MCF 10A (cell line): Measurements from ENCODE around the gene FOSL1. TPM values are rescaled to one million over a fixed set of nuclear protein-coding genes. Genes with fewer than 3 reads are reported as not detected.

Source experiments
- BruUV-seq: library from RNA; stranded (reverse); fragments of 400-500 nt; replicated peaks from 2 replicates; lab custom pipeline; 2021; lab: Mats Ljungman, UMichigan
- CTCF ChIA-PET: fragments of 300-600 bp; sonication (Branson Sonifier 250); formaldehyde crosslinking; extraction: SDS; loops from one replicate; lab custom pipeline; 2021; ENCODE audit warnings: antibody characterized with exemption, inconsistent platforms; lab: Yijun Ruan, JAX
- POLR2A ChIA-PET: fragments of 300-600, 350-650 bp; sonication (Branson Sonifier 250); formaldehyde crosslinking; extraction: SDS; loops from one replicate; lab custom pipeline; 2020; ENCODE audit warnings: antibody characterized with exemption, inconsistent platforms; lab: Yijun Ruan, JAX
- DNase-seq: peaks from one replicate; pipeline ENCODE4 v3.0.0-alpha.2; 2018; ENCODE audit not compliant: unreplicated experiment
- H3K27ac Mint-ChIP-seq: one replicate; pipeline ENCODE4 v1.8.0; 2022; ENCODE audit warnings: mild to moderate bottlenecking, low read depth, mixed read lengths; ENCODE audit not compliant: unreplicated experiment
- H3K27me3 Mint-ChIP-seq: one replicate; pipeline ENCODE4 v1.8.0; 2022; ENCODE audit warnings: mixed read lengths; ENCODE audit not compliant: insufficient read depth, unreplicated experiment
- H3K36me3 Mint-ChIP-seq: one replicate; pipeline ENCODE4 v1.8.0; 2022; ENCODE audit warnings: mild to moderate bottlenecking, moderate library complexity, mixed read lengths; ENCODE audit not compliant: insufficient read depth, unreplicated experiment
- H3K4me1 Mint-ChIP-seq: one replicate; pipeline ENCODE4 v1.8.0; 2022; ENCODE audit warnings: mixed read lengths; ENCODE audit not compliant: insufficient read depth, unreplicated experiment
- H3K4me3 Mint-ChIP-seq: one replicate; pipeline ENCODE4 v1.8.0; 2022; ENCODE audit warnings: mild to moderate bottlenecking, moderate library complexity, mixed read lengths; ENCODE audit not compliant: unreplicated experiment
- H3K9me3 Mint-ChIP-seq: one replicate; pipeline ENCODE4 v1.8.0; 2022; ENCODE audit warnings: mixed read lengths; ENCODE audit not compliant: unreplicated experiment
- CTCF ChIP-seq: fragments of 200-600 bp; IDR thresholded peaks from one replicate; pipeline ENCODE4 v1.8.0; 2022; ENCODE audit warnings: antibody characterized with exemption, mild to moderate bottlenecking; ENCODE audit not compliant: unreplicated experiment
- intact Hi-C: fragments of 100-400 bp; cut with micrococcal nuclease; formaldehyde crosslinking; loops from 2 replicates; pipeline ENCODE4 v1.14.1; 2022
- total RNA-seq: library from RNA; stranded (reverse); gene quantifications from 2 replicates; pipeline ENCODE4 v1.2.3, GENCODE V29; 2022

Gene FOSL1
- total RNA-seq, 1 experiment from 2014 or later = 124 TPM

- Mint-ChIP-seq H3K4me3 (no peak overlapping the region), H3K27ac (no peak overlapping the region), H3K27me3 (no peaks in the 10 kb centered on the region), H3K9me3 (no peaks in the 10 kb centered on the region), H3K4me1 (no peaks in the 10 kb centered on the region), H3K36me3 (no peaks in the 10 kb centered on the region)
- BruUV-seq = no TSS peak
- ChIA-PET POLR2A (interaction anchor here (0.6 to 0.8 kb wide), 2 partner anchors 222 to 262 kb away, joined by 3 to 5 read pairs; no protein-coding TSS in a partner anchor), CTCF (interaction anchor here (0.6 kb wide), 1 partner anchor 24 kb away, joined by 4 read pairs; no protein-coding TSS in a partner anchor)
- intact Hi-C loops = no loop called here
- no peak for TF ChIP-seq CTCF
- no peak for DNase-seq
Observed at GRCh38 chr11:65934014-65934413, 33.8 kb upstream of the FOSL1 start.

- CTCF ChIA-PET = interaction anchor here (0.6 to 2.1 kb wide), 3 partner anchors 9 to 986 kb away, joined by 3 to 9 read pairs (median 3); no protein-coding TSS in a partner anchor
- DNase-seq = peak; percentile 9
- intact Hi-C loops = no loop called here
- TF ChIP-seq CTCF = no peak
- H3K9me3 Mint-ChIP-seq = no peaks in the 10 kb centered on the region
- no peaks in the 10 kb centered on the region for H3K4me1 Mint-ChIP-seq
- no peak overlapping the region for H3K4me3 Mint-ChIP-seq
- no peaks in the 10 kb centered on the region for H3K36me3 Mint-ChIP-seq
- no peak overlapping the region for H3K27ac Mint-ChIP-seq
- H3K27me3 Mint-ChIP-seq = no peaks in the 10 kb centered on the region
- POLR2A ChIA-PET = no interaction called here
- BruUV-seq = no TSS peak
Observed at GRCh38 chr11:65932558-65932919, 32.4 kb upstream of the FOSL1 start.

- no peak for TF ChIP-seq CTCF
- POLR2A ChIA-PET = interaction anchor here (0.6 kb wide), 1 partner anchor 41 kb away, joined by 3 read pairs; the partner anchor contains the start of gene CCDC85B
- no peak for DNase-seq
- Mint-ChIP-seq H3K4me1 (no peaks in the 10 kb centered on the region), H3K27ac (no peak overlapping the region), H3K36me3 (no peaks in the 10 kb centered on the region), H3K9me3 (no peaks in the 10 kb centered on the region), H3K27me3 (no peaks in the 10 kb centered on the region), H3K4me3 (no peak overlapping the region)
- BruUV-seq = no TSS peak
- intact Hi-C loops = no loop called here
- CTCF ChIA-PET = interaction anchor here (0.6 to 2.1 kb wide), 3 partner anchors 9 to 260 kb away, joined by 3 to 9 read pairs (median 5); no protein-coding TSS in a partner anchor
Observed at GRCh38 chr11:65931773-65932557, 31.8 kb upstream of the FOSL1 start.

- H3K4me3 Mint-ChIP-seq = no peak overlapping the region
- BruUV-seq = no TSS peak
- no peaks in the 10 kb centered on the region for H3K36me3 Mint-ChIP-seq
- TF ChIP-seq CTCF = no peak
- H3K9me3 Mint-ChIP-seq = no peaks in the 10 kb centered on the region
- intact Hi-C loops = no loop called here
- H3K4me1 Mint-ChIP-seq = no peaks in the 10 kb centered on the region
- no peak overlapping the region for H3K27ac Mint-ChIP-seq
- CTCF ChIA-PET = no interaction called here
- DNase-seq = no peak
- H3K27me3 Mint-ChIP-seq = no peaks in the 10 kb centered on the region
- POLR2A ChIA-PET = interaction anchor here (1.0 kb wide), 1 partner anchor 9 kb away, joined by 3 read pairs; no protein-coding TSS in a partner anchor
Observed at GRCh38 chr11:65928667-65929066, 28.5 kb upstream of the FOSL1 start.
